CD14-positive monocyte (primary cell): ENCODE data around the gene CWC22. TPM values are rescaled to one million over a fixed set of nuclear protein-coding genes. Genes with fewer than 3 reads are reported as not detected.

Source experiments
- DNase-seq, 3 donors: peaks; one replicate each; pipeline ENCODE4 v3.0.0-alpha.2; 2011 to 2022
- H2AFZ ChIP-seq: 2 replicates; pipeline ENCODE4 v1.6.0; 2012; ENCODE audit warnings: mild to moderate bottlenecking, low read depth, low read length, inconsistent platforms; ENCODE audit not compliant: insufficient read depth, poor library complexity, severe bottlenecking
- H3K27ac ChIP-seq, 2 donors: 1 replicate in 1 of 2; 2 replicates in 1 of 2; pipeline ENCODE4 v1.5.1; 2012 to 2013; ENCODE audit warnings: low read length in 2 of 2, control low read depth in 1 of 2, inconsistent platforms in 1 of 2, low read depth in 1 of 2, mild to moderate bottlenecking in 1 of 2
- H3K27me3 ChIP-seq, 2 donors: one replicate each; pipeline versions ENCODE4 v1.6.0 to v1.6.1; 2011 to 2013; ENCODE audit warnings: low read length in 2 of 2; ENCODE audit not compliant: control insufficient read depth in 2 of 2, insufficient read depth in 2 of 2
- H3K36me3 ChIP-seq, 2 donors: replicated peaks in 1 of 2; 1 replicate in 1 of 2; 2 replicates in 1 of 2; pipeline versions ENCODE4 v1.5.1 to v1.6.1; 2012 to 2013; ENCODE audit warnings: low read length in 2 of 2, control low read depth in 1 of 2, inconsistent platforms in 1 of 2, mild to moderate bottlenecking in 1 of 2; ENCODE audit not compliant: insufficient read depth in 2 of 2, control insufficient read depth in 1 of 2
- H3K4me1 ChIP-seq, 2 donors: 1 replicate in 1 of 2; 2 replicates in 1 of 2; pipeline versions ENCODE4 v1.5.1 to v1.6.1; 2012 to 2013; ENCODE audit warnings: low read length in 2 of 2, control low read depth in 1 of 2, inconsistent platforms in 1 of 2, mild to moderate bottlenecking in 1 of 2, moderate library complexity in 1 of 2; ENCODE audit not compliant: insufficient read depth in 2 of 2, control insufficient read depth in 1 of 2
- H3K4me2 ChIP-seq: replicated peaks from 2 replicates; pipeline ENCODE3; 2012; ENCODE audit warnings: low read length, moderate library complexity, mild to moderate bottlenecking; ENCODE audit not compliant: poor library complexity, severe bottlenecking; ENCODE audit errors: extremely low read depth
- H3K4me3 ChIP-seq, 3 experiments: fragments of 200-600 bp in 1 of 3; sonication (generic) in 1 of 3; replicated peaks in 1 of 3; 1 replicate in 2 of 3; 2 replicates in 1 of 3; pipeline ENCODE4 v1.5.1; 2011 to 2013; ENCODE audit warnings: low read length in 3 of 3, mild to moderate bottlenecking in 3 of 3, control low read depth in 2 of 3, low read depth in 2 of 3, inconsistent platforms in 1 of 3, moderate library complexity in 1 of 3
- H3K79me2 ChIP-seq: 2 replicates; pipeline ENCODE4 v1.6.0; 2012; ENCODE audit warnings: mild to moderate bottlenecking, control low read depth, inconsistent platforms, low read length, moderate library complexity; ENCODE audit not compliant: insufficient read depth
- H3K9ac ChIP-seq: 2 replicates; pipeline ENCODE4 v1.6.0; 2017; ENCODE audit warnings: low read length, mild to moderate bottlenecking; ENCODE audit not compliant: insufficient read depth, poor library complexity, severe bottlenecking
- H3K9me3 ChIP-seq, 2 donors: replicated peaks in 1 of 2; 1 replicate in 1 of 2; 2 replicates in 1 of 2; pipeline versions ENCODE4 v1.5.1 to v1.6.1; 2012 to 2013; ENCODE audit warnings: low read length in 2 of 2, control low read depth in 1 of 2; ENCODE audit not compliant: control insufficient read depth in 1 of 2, insufficient read depth in 1 of 2
- H4K20me1 ChIP-seq: 2 replicates; pipeline ENCODE4 v1.6.0; 2012; ENCODE audit warnings: mild to moderate bottlenecking, low read length, control low read depth, moderate library complexity; ENCODE audit not compliant: insufficient read depth
- H3K27ac Mint-ChIP-seq, 7 donors: one replicate each; pipeline ENCODE4 v1.8.0; 2020; ENCODE audit warnings: mild to moderate bottlenecking in 7 of 7, mixed read lengths in 7 of 7, moderate library complexity in 6 of 7, inconsistent platforms in 2 of 7
- H3K27me3 Mint-ChIP-seq, 3 donors: one replicate each; pipeline ENCODE4 v1.8.0; 2021 to 2022; ENCODE audit warnings: low read depth in 3 of 3, mild to moderate bottlenecking in 3 of 3, mixed read lengths in 3 of 3, moderate library complexity in 3 of 3, inconsistent platforms in 1 of 3
- H3K36me3 Mint-ChIP-seq, 2 donors: one replicate each; pipeline ENCODE4 v1.8.0; 2020; ENCODE audit warnings: mixed read lengths in 2 of 2, inconsistent platforms in 1 of 2, mild to moderate bottlenecking in 1 of 2
- H3K4me1 Mint-ChIP-seq: one replicate; pipeline ENCODE4 v1.8.0; 2020; ENCODE audit warnings: mild to moderate bottlenecking, mixed read lengths
- H3K4me3 Mint-ChIP-seq, 2 donors: one replicate each; pipeline ENCODE4 v1.8.0; 2020; ENCODE audit warnings: mild to moderate bottlenecking in 2 of 2, mixed read lengths in 2 of 2, moderate library complexity in 1 of 2
- H3K9me3 Mint-ChIP-seq, 7 donors: one replicate each; pipeline ENCODE4 v1.8.0; 2020 to 2022; ENCODE audit warnings: mixed read lengths in 7 of 7, mild to moderate bottlenecking in 6 of 7, moderate library complexity in 6 of 7, inconsistent platforms in 2 of 7
- CTCF ChIP-seq: fragments of 200-600 bp; IDR thresholded peaks from one replicate; pipeline ENCODE4 v1.8.0; 2022; ENCODE audit warnings: antibody characterized with exemption, mild to moderate bottlenecking
- WGBS: methylation state at CpG from one replicate; pipeline ENCODE4 v1.1.5; 2013; ENCODE audit warnings: missing lambda C conversion rate; ENCODE audit not compliant: insufficient coverage; 5-methylcytosine and 5-hydroxymethylcytosine counted together
- intact Hi-C, 2 donors: fragments of 100-400 bp; cut with micrococcal nuclease; formaldehyde crosslinking; loops; one replicate each; pipeline versions ENCODE4 v1.15.0 to v1.15.1; 2023
- polyA plus RNA-seq, 3 donors: library from polyadenylated mRNA; depleted of rRNA in 1 of 3; unstranded in 2 of 3; stranded (reverse) in 1 of 3; fragments of 300-500 nt in 2 of 3; fragments of >200 nt in 1 of 3; fragmentation: Illumina TruSeq in 2 of 3; gene quantifications; 1 replicate in 2 of 3; 2 replicates in 1 of 3; pipeline ENCODE4 v1.2.3, GENCODE V29; 2012 to 2021

The CWC22 gene
- polyA plus RNA-seq, 3 donors, result 4.4 to 14.9 (median 9.5) TPM

GRCh38 chr2:179927041-179927440, 80.1 kb downstream of the CWC22 start:
- Mint-ChIP-seq H3K4me1 (no peaks in the 10 kb centered on the region), H3K4me3 (no peak overlapping the region), H3K9me3 (peaks cover 23 to 43% (median 31%) of the 10 kb centered on the region in 7 donors), H3K27ac (no peak overlapping the region), H3K27me3 (peaks cover 0 to 3% (median under 1%) of the 10 kb centered on the region in 3 donors), H3K36me3 (no peaks in the 10 kb centered on the region)
- H3K4me2 ChIP-seq, result no peak overlapping the region
- H3K4me1 ChIP-seq, result no peaks in the 10 kb centered on the region
- no CpG with 5 or more reads among the region's 1 CpG for WGBS
- intact Hi-C loops, result no loop called here
- TF ChIP-seq CTCF, result no peak
- H3K9me3 ChIP-seq, result peaks cover 10 to 18% of the 10 kb centered on the region in 2 donors
- no peak for DNase-seq
- no peaks in the 10 kb centered on the region for H4K20me1 ChIP-seq
- H3K79me2 ChIP-seq, result no peaks in the 10 kb centered on the region
- H2AFZ ChIP-seq, result no peak overlapping the region
- no peaks in the 10 kb centered on the region for H3K27me3 ChIP-seq
- H3K4me3 ChIP-seq, result no peak overlapping the region
- no peak overlapping the region for H3K9ac ChIP-seq
- H3K27ac ChIP-seq, result no peak overlapping the region
- no peaks in the 10 kb centered on the region for H3K36me3 ChIP-seq

DNA sequence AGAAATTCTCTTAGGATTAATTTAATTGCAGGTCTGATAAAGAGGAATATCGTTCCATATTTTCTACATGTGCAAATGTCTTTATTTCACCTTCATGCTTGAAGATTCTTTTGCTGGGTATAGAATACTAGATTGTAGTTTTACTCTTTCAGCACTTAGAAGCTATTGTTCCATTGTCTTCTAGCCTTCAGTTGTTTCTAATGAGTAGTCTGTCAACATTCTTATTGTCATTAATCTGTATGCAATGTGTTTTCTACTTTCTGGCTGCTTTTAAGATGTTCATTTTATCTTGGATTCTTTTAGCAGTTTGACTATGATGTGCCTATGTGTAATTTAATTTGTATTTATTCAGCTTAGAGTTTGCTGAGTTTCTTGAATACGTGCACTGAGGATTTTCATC, 81.4 kb downstream of the CWC22 start:
- Mint-ChIP-seq H3K36me3 (no peaks in the 10 kb centered on the region), H3K27me3 (peaks cover 0 to 3% (median 0%) of the 10 kb centered on the region in 3 donors), H3K4me3 (no peak overlapping the region), H3K9me3 (peaks cover 20 to 41% (median 26%) of the 10 kb centered on the region in 7 donors), H3K4me1 (no peaks in the 10 kb centered on the region), H3K27ac (no peak overlapping the region)
- Histone ChIP-seq H3K4me2 (no peak overlapping the region), H3K27ac (no peak overlapping the region), H3K9me3 (peaks cover 10 to 18% of the 10 kb centered on the region in 2 donors), H3K9ac (no peak overlapping the region), H3K36me3 (no peaks in the 10 kb centered on the region), H3K4me3 (no peak overlapping the region), H2AFZ (no peak overlapping the region), H3K4me1 (no peaks in the 10 kb centered on the region), H4K20me1 (no peaks in the 10 kb centered on the region), H3K27me3 (no peaks in the 10 kb centered on the region), H3K79me2 (no peaks in the 10 kb centered on the region)
- TF ChIP-seq CTCF, result no peak
- WGBS, result no CpG with 5 or more reads among the region's 2 CpGs
- no peak for DNase-seq
- intact Hi-C loops, result no loop called here
